ENCODE measurements around the gene ATF6.

GRCh38 chr1:161726473-161727255 lies 39.5 kb upstream of the ATF6 start:
- TF ChIP-seq TP53 (CRISPR knock-in tag; IDR thresholded peaks at IDR 0.05): no peak
- no peak for TF ChIP-seq CTCF (IDR thresholded peaks at IDR 0.05)
- TF ChIP-seq ESRRA (IDR thresholded peaks at IDR 0.05; ENCODE audit: borderline replicate concordance, low read length): no peak
- no peak for TF ChIP-seq MAFK (IDR thresholded peaks at IDR 0.05; ENCODE audit: partially characterized antibody)
- TF ChIP-seq RAD21 (conservative IDR thresholded peaks at IDR 0.05 in 1 of 2, IDR thresholded peaks at IDR 0.05 in 1 of 2): no peak
- no peak for TF ChIP-seq HDAC2 (IDR thresholded peaks at IDR 0.05)
- TF ChIP-seq RFX5 (IDR thresholded peaks at IDR 0.05): no peak
- TF ChIP-seq POLR2A (IDR thresholded peaks at IDR 0.05; ENCODE audit: low read length): peak; percentile 96
- TF ChIP-seq CBX2 (IDR thresholded peaks at IDR 0.05; ENCODE audit: borderline replicate concordance, low read depth): no peak
- 0 out of 2 replicates have a peak, but pooled peaks have one; percentile 12 for TF ChIP-seq KDM1A (IDR thresholded peaks at IDR 0.05; ENCODE audit: low read depth)
- no peak for TF ChIP-seq RCOR1 (IDR thresholded peaks at IDR 0.05; ENCODE audit: low read depth, low read length)
